Measurements from ENCODE around the gene RFFL.

RFFL gene

DNA sequence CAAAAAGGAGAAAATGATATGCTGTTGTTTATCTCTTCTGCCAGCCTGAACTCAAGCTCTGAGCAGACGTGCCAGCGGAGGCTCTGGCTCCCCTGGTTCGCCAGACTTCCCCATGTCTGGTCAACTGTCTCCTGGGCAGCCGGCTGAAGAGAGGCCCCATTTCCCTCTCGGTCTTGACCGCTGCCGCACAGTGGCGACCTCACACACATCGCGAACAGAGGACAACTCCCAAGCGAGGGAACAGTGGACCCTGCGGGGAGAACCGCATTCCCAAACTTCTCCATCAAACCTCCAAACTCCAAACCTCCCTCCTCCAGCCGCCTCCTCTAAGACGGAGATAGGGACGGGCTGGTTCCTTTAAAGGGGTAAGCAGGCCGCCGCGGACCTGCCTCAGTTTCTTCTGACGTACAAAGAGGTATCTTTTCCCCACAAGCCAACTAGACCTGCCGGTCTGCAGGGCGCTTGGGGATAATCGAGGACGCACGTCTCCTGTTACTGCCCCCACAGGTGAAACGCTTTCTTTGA, 24.9 kb upstream of the RFFL start:
- TF ChIP-seq, protein P1, sequence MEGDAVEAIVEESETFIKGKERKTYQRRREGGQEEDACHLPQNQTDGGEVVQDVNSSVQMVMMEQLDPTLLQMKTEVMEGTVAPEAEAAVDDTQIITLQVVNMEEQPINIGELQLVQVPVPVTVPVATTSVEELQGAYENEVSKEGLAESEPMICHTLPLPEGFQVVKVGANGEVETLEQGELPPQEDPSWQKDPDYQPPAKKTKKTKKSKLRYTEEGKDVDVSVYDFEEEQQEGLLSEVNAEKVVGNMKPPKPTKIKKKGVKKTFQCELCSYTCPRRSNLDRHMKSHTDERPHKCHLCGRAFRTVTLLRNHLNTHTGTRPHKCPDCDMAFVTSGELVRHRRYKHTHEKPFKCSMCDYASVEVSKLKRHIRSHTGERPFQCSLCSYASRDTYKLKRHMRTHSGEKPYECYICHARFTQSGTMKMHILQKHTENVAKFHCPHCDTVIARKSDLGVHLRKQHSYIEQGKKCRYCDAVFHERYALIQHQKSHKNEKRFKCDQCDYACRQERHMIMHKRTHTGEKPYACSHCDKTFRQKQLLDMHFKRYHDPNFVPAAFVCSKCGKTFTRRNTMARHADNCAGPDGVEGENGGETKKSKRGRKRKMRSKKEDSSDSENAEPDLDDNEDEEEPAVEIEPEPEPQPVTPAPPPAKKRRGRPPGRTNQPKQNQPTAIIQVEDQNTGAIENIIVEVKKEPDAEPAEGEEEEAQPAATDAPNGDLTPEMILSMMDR (IDR thresholded peaks at IDR 0.05; ENCODE audit: borderline replicate concordance, control extremely low read depth, extremely low read depth, insufficient read depth, missing control alignments), result no peak
- DNase-seq (ENCODE audit: low spot score), result no peak
- in situ Hi-C loops (cut with MboI; ENCODE audit: low sequenced_read_pairs, unreplicated experiment), result no loop called here

DNA sequence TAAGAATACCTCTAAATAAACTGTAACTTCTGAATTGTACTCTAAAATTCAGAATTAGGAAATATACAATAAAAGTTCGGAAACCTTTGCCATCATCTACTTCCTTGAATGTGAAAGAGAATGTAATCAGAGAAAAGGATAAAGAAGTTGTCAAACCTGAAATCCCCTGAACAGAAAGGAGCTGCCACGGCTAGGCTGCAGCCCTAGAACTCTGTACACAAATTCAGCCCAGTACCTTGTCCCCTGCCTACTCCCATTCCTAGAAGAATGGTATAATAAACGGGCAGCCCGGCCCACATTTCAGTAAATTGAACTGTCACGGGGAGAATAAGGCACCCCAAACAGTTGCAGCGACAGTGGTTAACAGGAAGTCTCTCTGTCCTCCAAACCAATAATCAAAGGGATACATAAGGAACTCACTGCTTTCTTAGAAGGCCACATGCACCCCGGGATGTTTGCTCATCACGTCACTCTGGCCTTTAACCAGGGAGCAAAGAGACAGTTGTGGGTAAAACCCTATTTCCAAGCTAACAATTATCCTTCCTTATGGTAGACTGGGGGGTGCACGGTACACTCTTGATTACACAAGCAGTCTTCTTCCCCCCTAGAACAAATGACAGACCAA, 24.3 kb upstream of the RFFL start:
- no peak for DNase-seq (ENCODE audit: low spot score)
- TF ChIP-seq, protein P1 (IDR thresholded peaks at IDR 0.05; ENCODE audit: borderline replicate concordance, control extremely low read depth, extremely low read depth, insufficient read depth, missing control alignments), result no peak
- in situ Hi-C loops (cut with MboI; ENCODE audit: low sequenced_read_pairs, unreplicated experiment), result no loop called here

DNA sequence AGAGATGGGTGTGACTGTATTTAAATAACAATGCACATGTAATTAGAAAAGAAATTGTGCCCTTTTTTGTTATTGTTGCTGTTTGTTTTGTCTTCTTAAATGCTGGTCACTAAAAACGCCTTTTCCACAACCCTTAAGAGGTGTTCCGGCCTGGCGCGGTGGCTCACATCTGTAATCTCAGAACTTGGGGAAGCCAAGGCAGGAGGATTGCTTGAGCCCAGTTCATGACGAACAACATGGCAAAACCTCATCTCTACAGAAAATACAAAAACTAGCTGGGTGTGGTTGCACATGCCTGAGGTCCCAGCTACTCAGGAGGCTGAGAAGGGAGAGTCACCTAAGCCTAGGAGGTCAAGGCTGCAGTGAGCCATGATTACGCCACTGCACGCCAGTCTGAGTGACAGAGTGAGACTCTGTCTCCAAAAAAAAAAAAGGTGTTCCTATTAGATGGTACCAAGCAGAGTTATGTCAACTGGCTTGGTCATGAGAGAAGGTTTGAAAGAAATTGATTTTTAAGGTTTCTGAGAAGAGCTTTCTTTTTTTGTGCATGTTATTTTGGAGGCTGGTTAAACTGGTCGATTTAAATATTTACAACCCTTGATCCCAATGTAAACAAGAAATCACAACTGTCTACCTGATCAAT, 23.5 kb upstream of the RFFL start:
- in situ Hi-C loops (cut with MboI; ENCODE audit: low sequenced_read_pairs, unreplicated experiment), result no loop called here
- TF ChIP-seq, protein P1 (IDR thresholded peaks at IDR 0.05; ENCODE audit: borderline replicate concordance, control extremely low read depth, extremely low read depth, insufficient read depth, missing control alignments), result no peak
- no peak for DNase-seq (ENCODE audit: low spot score)

DNA sequence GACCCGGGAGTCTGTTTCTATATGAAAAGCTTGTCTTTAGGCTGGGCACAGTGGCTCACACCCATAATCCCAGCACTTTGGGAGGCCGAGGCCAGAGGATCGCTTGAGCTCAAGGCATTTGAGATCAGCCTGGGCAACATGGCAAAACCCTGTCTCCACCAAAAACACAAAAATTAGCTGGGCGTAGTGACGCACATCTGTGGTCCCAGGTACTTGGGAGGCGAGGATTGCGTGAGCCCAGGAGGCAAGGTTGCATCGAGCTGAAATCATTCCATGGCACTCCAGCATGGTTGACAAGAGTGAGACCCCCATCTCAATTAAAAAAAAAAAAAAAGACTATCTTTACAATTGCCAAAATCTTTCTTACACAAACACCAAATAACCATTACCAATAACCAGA, 22.7 kb upstream of the RFFL start:
- in situ Hi-C loops (cut with MboI; ENCODE audit: low sequenced_read_pairs, unreplicated experiment), result no loop called here
- TF ChIP-seq, protein P1 (IDR thresholded peaks at IDR 0.05; ENCODE audit: borderline replicate concordance, control extremely low read depth, extremely low read depth, insufficient read depth, missing control alignments), result no peak
- no peak for DNase-seq (ENCODE audit: low spot score)

DNA sequence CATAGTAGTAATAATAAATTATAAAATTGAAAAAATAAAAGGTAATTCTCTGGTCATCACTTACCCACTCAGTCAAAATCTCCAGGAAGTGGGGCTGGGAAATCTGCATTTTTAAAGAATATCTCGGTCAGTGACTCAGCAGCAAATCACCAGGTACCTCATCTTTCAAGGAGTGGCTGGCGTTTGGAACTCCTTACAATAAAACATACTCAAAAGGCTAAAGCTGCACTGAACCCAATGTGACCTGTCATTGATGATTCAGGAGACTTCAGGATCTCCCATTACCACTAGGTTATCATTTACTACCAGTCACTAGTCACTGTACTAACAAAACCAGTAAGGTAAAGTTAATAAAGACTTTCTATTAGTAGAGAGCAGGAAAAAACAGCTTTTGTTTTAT, 21.5 kb upstream of the RFFL start:
- no peak for DNase-seq (ENCODE audit: low spot score)
- in situ Hi-C loops (cut with MboI; ENCODE audit: low sequenced_read_pairs, unreplicated experiment), result no loop called here

DNA sequence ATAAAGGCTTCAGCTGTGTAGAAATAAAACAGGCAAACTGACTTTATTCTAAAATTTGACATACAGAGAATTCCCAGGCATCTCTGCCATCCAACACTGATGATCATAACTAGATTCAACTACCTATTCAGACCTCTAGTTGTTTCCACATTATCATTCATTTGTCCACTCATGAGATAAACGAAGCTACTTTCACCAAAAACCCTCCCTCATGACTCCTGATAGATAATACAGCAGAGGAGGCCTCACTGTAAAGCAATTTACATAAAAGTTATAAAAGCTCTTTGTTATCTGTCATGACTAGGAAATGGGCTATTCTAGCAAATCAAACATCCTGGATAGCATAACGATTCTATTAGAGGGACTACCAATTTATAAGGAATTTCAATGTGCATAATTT, 19.6 kb upstream of the RFFL start:
- TF ChIP-seq, protein P1 (IDR thresholded peaks at IDR 0.05; ENCODE audit: borderline replicate concordance, control extremely low read depth, extremely low read depth, insufficient read depth, missing control alignments), result no peak
- in situ Hi-C loops (cut with MboI; ENCODE audit: low sequenced_read_pairs, unreplicated experiment), result no loop called here
- DNase-seq (ENCODE audit: low spot score), result no peak

More for the DNA sequence above, 21.5 kb upstream of the RFFL start:
- TF ChIP-seq, protein P1 (IDR thresholded peaks at IDR 0.05; ENCODE audit: borderline replicate concordance, control extremely low read depth, extremely low read depth, insufficient read depth, missing control alignments), result no peak

All from GM13976 (cell line).